HG03378 (cell line): Measurements from ENCODE around the gene DYNLT5.
"Not testable (repeated sequence)": the region's sequence is repeated elsewhere in the genome, so short reads cannot be mapped to it uniquely, and the experiment has no call there.

Source experiments
- ATAC-seq: cut with Tn5 transposase; IDR thresholded peaks from one replicate; pipeline ENCODE4 v1.9.1; 2021; ENCODE audit warnings: mild to moderate bottlenecking, moderate library complexity; ENCODE audit not compliant: unreplicated experiment

The DYNLT5 gene

DNA sequence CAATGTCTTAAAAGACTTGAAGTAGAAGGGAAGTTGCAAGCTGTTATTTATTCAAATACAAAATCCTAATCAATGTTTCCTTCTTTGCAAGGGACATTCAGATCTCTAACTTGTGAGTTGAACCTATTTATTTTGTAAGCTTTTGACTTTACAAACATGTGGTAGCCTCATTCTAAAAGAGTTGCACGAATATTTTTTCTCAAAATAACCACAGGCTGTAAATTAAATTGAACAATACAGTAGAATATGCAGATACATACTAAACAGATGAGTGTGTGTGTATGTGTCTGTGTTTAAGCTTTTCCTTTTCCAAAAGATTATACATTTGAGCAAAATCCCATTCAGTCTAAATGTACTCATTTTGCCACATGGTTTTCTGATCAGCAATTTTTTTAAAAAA, 4.8 kb upstream of the DYNLT5 start:
- ATAC-seq = no peak

DNA sequence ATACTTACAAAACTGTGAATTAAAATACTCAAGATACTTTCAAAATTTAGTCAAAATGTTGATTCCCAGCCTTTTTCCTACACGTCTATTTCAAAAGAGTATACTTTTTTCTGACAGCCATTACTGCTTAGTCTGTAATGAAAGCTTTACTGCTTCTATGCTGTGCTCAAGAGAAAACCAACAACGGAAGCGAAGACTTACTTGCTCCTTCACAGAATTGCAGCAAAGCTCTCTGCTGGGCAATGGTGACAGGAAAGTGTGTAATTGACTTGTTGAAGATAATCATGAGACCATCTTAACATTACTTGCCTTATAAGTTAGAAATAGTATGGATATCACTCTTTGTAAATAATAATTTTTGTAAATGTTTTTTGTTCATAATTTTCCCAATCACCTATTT, 1.7 kb upstream of the DYNLT5 start:
- no peak for ATAC-seq

DNA sequence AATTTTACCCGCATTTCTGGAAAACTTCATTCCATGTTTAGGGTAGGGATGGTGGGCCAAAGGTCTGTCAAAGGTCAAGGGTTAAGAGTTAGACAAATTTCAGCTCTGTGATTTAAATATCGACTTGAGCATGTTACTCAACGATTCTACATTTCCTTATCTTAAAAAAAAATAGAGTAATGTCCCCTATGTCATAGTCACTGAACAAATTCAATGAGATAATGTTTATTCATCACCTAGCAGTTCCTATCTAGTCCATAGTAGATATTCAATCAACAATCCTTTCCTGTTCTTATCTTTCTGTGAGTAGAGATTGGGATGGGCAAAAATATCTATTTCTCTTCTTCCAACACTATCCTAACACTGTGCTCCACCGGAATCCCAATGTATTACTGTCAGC, 1.1 kb upstream of the DYNLT5 start:
- ATAC-seq = no peak

DNA sequence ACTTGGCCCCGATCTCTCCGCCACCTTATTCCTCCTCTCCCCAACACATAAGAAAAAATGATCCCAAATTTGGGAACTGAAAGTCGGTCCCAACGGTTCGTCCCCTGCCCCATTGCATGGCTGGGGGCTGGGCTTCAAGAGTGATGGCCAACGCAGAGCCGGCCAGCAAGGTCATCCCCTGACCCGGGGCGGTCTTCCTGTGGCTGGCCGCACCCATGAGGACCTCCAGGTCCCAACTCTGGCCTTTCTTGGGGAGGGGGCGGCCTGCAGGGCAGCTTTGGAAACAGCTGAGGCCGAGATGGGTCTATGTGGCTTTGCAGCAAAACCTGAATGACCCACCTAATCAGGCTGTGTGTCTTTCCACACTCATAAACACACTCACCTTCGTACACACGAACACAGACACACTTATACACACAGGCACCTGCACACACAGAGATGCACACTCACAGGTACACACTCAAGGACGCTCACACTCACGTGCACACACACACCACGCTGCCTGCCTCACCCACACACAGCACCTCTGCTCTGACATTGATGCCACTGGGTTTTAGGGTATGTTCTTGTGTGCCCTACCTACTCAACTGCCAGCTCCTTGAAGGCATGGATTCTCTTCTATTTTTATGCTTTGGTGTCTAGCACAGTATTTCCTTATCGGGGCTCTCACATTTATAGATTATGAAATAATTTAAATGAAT, 562 bp downstream of the DYNLT5 start:
- no peak for ATAC-seq

DNA sequence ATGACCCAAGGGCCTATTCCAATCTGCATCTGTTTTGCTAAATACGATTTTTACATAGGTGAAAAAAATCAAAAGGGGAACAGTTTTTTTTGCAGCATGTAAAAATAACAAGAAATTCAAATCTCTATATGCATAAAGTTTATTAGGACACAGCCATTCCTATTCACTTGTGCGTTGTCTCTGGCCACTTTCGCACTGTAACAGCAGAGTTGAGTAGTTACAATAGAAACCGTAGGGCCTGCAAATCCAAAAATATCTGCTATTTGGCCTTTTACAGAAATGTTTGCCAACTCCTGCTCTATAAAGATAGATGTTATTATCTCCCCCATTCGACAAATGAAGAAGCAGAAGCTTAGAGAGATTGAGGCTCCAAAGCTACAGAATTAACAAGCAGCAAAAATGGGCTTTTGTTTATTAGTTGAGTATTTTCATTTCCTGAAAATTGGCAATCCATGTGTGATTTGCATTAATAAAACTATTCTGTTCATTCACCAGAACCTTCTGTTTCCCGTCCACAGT, 5.5 kb downstream of the DYNLT5 start:
- no peak for ATAC-seq

DNA sequence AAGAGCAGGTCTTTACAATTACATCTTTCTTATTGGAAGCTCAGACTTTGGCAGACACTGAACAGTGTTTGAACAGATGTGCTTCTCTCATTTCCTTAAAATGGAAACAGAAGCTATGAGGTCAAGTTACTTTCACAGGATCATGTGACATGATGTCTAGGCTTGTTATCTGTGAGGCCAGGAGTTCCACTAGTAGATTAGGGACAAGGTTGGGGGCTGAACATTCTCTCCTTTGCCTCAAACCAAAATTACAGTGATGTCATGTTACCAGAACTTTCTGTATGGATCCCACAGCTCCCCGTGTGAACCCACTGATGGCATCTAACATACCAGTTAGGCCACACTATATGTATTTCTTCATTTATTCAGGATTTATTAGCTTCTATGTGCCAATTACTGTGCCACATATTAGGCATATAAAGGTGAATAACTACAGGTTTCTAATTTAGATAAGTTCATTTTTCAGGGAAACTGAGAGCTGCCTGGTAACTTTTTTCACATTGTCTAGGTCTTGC, 6.0 kb downstream of the DYNLT5 start:
- peak; percentile 100 for ATAC-seq

DNA sequence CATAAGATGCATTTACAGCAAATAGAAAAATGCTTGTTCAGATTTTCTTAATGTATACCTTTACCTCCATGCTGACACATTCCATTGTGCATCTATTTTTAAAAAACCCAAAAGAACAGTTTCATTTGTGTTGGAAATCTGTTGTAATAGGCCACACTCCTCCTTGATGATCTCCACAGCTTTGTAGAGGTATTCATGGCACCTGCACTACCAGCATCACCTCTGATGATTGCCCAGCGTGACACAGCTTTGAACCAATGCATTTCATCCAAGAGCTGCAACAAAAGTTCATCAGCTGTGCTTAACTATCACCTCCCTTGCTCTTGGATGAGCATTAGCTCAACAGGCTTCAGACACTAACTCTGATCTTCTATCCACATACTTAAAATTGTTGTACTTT, 8.2 kb downstream of the DYNLT5 start:
- ATAC-seq = no peak

DNA sequence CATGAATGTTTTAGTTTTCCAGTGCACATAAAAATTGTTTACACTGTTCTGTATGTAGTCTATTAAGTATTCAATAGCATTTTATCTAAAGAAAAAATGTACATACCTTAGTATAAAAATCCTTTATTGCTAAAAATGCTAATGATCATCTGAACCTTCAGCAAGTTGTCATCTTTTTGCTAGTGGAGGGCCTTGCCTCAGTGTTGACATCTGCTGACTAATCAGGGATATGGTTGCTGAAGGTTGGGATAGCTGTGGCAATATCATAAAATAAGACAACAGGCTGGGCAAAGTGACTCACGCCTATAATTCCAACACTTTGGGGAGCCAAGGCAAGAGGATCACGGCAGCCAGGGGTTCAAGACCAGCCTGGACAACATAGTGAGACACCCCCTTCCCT, 9.0 kb downstream of the DYNLT5 start:
- ATAC-seq = no peak

DNA sequence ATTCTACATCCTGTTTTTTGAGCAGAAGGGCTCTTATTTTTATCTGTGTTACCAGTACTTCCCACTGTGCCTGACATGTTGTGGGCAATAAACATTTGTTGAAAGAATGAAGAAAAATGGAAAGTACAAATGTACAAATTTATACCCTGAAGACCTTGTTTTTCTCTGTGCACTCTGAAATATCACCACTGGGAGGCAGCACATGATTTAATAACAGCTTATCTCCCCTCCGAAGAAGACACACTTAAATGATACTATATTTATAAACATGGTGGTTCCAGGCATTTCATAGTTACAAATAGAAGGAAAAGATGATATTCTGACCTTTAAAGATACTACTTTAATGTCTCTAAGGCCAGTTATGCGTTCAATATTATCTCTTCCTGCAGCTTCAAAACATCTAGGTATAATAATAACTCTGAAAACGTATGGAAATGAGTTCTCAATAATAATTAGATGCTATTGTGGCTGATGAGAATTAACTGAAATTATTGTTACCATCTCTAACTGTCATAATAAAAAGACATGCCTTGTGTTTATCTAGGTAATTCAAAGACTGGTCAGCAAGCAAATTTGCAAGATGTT, 12.8 kb downstream of the DYNLT5 start:
- peak; percentile 70 for ATAC-seq

DNA sequence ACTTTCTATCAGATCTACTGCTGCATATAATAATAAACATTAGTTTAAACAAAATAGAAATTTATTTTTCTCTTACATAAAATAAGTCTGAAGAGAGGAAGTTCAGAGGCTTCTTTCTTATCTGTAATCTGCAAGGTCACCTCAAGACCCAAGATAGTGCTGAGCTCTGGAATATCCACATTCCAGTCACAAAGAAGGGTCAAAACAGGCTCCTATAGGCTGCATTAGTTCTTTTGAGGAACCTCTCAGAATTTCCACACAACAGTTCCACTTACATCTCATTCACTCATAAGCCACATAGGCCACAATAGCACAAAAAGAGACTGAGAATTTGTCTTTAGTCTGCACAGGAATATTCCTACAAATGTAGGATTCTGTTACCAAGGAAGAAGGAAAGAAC, 15.4 kb downstream of the DYNLT5 start:
- no peak for ATAC-seq

DNA sequence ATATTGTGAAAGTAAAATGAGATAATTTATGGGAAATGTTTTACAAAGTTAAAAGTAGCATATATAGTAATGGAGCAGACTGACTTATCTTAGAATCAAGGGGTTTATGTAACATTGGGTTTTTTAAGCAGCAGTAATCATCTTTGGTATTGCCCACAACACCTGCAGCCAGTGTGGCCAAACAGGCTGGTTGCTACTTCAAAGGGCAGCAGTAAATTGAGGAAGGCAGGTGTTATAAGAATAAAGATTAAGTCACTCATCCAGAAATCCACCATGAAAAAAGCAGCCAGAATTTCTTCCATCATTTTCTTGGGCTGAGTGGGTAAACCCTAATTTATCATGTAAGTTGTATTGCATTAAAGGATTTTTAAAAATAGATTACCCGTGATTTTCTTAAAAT, 16.7 kb downstream of the DYNLT5 start:
- ATAC-seq = no peak

DNA sequence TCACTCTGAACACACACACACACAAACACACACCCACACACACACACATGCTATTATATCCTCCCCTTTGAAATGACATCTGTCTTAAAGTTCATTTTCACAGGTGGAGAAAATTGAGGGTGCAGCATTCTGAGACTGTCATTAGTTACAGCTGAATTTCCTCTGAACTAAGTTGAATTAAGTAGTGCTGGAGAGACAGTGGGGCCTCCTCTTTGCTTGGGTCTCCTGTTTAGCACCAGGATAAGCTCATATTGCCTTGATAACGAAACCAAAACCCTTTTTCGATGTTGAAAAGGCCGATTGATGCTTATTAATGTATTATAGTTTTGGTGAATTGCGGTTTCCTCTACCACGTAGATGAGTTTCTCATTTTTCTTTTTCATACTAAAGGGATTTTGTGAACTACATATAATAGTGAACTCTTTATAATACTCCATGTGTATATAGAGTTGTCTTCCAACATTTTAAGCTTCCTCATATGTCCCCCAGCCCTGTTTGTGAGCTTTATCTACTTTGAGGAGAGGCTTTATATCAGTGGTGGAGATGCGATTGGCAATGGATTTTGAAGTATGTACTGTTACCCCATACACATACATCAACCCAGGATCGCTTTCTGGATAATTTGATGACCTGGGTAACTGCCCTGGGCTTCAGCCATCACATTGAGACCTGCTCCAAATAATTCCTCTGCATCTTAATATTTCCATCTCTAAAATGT, 17.4 kb downstream of the DYNLT5 start:
- no peak for ATAC-seq

DNA sequence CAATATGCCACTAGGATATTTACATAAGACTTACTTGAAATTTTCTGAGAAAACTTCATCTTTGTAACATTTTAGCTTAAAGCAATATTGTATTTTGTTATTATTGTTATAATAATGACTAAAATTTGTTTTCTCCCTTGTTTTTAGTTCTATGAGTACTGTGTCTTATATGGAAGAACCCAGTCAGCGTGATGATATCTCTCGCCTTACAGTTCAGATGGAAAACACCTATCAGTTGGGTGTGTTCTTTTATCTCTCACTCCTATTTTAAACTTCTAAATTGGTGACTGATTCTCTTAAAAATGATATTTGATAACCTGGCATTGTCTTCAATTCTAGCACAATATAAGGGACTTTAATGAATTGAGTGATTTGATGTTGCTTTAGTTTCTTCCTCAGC, 18.0 kb downstream of the DYNLT5 start:
- ATAC-seq = no peak

DNA sequence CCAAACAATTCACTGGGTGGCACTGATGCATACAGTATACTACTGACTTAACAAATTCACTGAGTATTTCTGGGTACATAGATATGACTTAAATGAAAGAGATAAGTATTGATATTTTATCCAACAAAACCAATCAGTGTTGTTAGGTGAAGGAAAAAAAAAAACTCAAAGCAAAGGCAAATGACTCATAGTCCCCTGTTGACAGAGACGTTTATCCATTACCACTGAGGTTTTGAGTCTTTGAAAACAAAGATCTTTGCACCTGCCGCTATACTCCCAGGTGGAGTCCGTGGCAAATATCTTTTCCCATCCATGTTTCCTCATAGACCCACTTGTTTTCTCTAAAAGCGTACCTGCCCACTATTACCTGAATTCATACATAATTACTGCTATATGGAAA, 18.4 kb downstream of the DYNLT5 start:
- no peak for ATAC-seq

DNA sequence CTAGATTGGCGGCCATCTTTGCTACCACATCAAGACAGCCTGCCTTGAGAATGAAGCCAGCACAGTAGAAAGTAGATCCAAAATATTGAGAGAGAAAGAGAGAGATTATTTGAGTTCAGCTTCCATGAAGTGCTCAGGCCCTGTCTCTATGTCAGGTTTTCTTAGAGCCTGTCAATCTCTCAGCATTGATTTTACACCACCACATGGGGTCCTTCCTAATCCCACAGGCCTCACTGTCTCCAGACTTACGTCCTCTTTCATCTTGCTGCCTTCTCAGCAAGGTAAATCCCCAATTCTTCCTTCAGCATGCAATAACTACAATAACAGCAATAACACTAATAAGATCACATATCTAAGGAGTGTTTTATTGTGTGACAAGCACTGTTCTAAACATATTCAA, 21.0 kb downstream of the DYNLT5 start:
- ATAC-seq = no peak

DNA sequence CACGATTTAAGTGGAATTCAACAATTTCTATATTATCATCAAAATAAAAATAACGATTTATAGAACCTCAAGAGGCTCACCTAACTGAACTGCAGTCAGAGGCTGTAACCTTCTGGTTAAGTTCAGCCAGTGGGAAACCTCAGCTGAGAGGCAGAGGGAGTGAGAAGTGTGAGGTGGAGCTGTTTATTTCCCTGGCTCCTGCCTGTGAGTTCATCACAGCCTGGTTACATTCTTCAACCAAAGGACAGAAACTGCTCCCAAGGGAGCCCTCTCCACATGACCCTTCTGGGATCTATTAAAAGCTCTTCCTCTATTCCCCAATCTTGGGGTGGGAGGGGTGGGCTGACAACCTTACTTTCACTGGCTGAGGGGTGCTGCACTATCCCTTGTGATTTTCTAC, 22.2 kb downstream of the DYNLT5 start:
- ATAC-seq = no peak

DNA sequence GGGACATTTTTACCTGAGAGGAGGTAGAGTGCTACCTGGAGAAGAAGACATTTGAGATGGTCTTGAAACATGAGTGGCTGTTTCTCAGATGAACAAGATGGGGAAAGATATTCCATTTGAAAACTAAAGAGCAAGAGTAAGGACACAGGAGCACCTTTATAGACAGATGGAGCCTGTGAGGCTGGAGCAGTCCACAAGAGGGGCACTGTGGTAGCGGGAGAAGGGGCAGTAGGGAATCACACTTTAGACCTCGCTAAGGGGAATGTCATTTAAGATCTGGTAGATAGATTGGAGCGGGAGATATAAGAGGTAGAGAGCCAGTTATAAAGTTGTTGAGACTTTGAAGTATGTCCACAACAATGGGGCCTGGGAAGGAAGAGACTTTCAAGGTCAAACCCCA, 23.4 kb downstream of the DYNLT5 start:
- ATAC-seq = no peak

DNA sequence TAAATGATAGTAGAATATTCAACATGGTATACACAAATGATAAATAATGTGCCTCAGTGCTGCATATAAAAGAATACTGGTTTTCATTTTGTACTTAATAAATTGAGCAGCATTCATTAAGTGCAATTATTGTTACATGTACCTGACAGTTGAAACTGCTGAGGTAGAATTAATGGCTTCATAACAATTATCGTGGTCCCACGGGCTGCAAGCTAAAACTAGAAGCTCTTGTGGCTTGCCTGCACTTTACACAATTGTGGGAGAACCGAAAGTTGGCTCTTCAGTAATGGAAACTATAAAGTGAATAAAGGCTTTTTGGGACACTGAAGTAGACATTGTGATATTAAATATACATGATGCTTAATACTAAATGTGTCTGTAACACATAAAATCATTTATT, 25.6 kb downstream of the DYNLT5 start:
- ATAC-seq = no peak

DNA sequence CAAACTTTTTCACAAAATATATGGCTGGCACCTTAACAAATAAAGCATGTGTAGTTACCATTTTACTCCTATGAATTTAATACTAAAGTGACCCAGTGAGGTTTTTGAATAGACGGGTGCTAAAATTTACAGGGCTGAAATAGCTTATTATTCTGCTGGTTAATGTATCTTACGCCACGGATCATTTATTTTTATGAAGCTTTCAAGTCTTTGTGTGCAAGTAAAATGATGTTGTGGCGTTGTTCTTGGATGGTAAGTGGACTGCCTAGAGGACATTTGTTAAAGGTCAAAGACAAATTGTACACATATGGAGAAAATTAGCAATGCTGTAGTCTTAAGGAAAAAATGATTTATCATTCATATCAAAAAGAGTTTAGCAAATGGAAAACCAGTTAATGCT, 26.0 kb downstream of the DYNLT5 start:
- no peak for ATAC-seq

DNA sequence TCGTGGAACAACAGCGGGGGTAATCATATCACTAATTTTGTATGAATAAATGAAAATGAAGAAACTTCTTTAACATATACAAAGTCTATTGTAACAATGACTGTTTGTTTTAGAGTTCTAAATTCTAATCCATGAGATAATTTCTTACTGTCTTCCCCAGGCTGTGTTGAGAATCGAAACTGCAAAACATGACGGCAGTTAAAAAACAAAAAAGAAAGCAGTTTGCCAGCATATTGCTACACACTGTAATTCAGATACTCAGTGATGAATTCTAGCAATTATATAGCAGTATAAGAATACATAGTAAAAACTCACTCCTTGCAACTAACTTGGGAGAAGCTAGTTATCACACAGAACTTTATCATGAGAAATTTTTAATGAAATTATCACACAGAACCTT, 26.7 kb downstream of the DYNLT5 start:
- no peak for ATAC-seq

DNA sequence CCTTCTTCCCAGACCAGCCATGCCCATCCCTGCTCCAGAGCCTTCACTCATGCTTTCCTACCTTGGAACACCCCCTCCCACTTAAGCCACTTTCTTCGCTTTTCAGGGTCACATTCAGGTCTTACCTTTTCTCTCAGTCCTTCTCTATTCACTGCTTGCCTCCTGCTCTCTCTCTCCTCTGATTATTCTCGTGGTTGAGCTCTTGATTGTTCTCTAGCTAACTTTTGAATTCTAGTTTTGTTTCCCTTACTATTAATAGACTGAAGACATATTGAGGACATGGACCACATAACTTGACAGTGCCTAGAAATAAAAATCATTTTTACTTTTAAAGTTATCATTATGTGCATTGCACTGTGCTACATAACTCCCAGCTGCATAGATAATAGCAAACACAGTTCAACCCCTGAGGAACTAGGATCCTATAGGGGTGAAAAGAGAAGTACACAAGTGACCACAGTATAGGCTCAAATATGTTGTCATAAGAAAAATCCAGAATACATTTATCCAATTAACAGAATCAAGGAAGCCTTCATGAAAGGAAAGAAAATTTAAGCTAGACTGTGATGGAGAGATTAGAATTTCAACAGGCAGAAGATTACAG, 27.3 kb downstream of the DYNLT5 start:
- ATAC-seq = no peak

DNA sequence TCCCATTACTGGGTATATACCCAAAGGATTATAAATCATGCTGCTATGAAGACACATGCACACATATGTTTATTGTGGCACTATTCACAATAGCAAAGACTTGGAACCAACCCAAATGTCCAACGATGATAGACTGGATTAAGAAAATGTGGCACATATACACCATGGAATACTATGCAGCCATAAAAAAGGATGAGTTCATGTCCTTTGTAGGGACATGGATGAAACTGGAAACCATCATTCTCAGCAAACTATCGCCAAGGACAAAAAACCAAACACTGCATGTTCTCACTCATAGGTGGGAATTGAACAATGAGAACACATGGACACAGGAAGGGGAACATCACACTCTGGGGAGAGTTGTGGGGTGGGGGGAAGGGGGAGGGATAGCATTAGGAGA, 33.5 kb downstream of the DYNLT5 start:
- not testable (repeated sequence) for ATAC-seq
